ENCODE data around the gene PBX1. TPM values are rescaled to one million over a fixed set of nuclear protein-coding genes. Genes with fewer than 3 reads are reported as not detected.

PBX1 gene
- total RNA-seq, 1 donor from 2014 or later, result 52.2 TPM

- intact Hi-C loops (cut with DNase I), result loop anchor here (10.0 kb wide), 1 partner anchor 143 kb away; no protein-coding TSS in a partner anchor
Observed at GRCh38 chr1:164562061-164562460, 3.1 kb downstream of the PBX1 start.

GRCh38 chr1:164562511-164562910 lies 3.5 kb downstream of the PBX1 start:
- intact Hi-C loops (cut with DNase I), result loop anchor here (10.0 kb wide), 1 partner anchor 142 kb away; no protein-coding TSS in a partner anchor
- no peak for DNase-seq (ENCODE audit: low spot score)

More at GRCh38 chr1:164562061-164562460, 3.1 kb downstream of the PBX1 start:
- DNase-seq (ENCODE audit: low spot score), result no peak

- DNase-seq (ENCODE audit: low spot score), result no peak
- intact Hi-C loops (cut with DNase I), result loop anchor here (10.0 kb wide), 1 partner anchor 142 kb away; no protein-coding TSS in a partner anchor
Observed at GRCh38 chr1:164562947-164563520, 4.0 kb downstream of the PBX1 start.

- intact Hi-C loops (cut with DNase I), result loop anchor here (10.0 kb wide), 1 partner anchor 141 kb away; no protein-coding TSS in a partner anchor
- DNase-seq (ENCODE audit: low spot score), result no peak
Observed at GRCh38 chr1:164563721-164564360, 4.9 kb downstream of the PBX1 start.

GRCh38 chr1:164564378-164564777 lies 5.4 kb downstream of the PBX1 start:
- DNase-seq (ENCODE audit: low spot score), result no peak
- intact Hi-C loops (cut with DNase I), result loop anchor here (10.0 kb wide), 1 partner anchor 140 kb away; no protein-coding TSS in a partner anchor

GRCh38 chr1:164565357-164565756 lies 6.4 kb downstream of the PBX1 start:
- DNase-seq (ENCODE audit: low spot score), result no peak
- intact Hi-C loops (cut with DNase I), result loop anchor here (5.0 to 10.0 kb wide), 2 partner anchors 42 to 139 kb away; no protein-coding TSS in a partner anchor

GRCh38 chr1:164567774-164568173 lies 8.8 kb downstream of the PBX1 start:
- no peak for DNase-seq (ENCODE audit: low spot score)
- intact Hi-C loops (cut with DNase I), result loop anchor here (5.0 to 10.0 kb wide), 2 partner anchors 40 to 137 kb away; no protein-coding TSS in a partner anchor

GRCh38 chr1:164569241-164569640 lies 10.3 kb downstream of the PBX1 start:
- intact Hi-C loops (cut with DNase I), result loop anchor here (5.0 to 10.0 kb wide), 2 partner anchors 38 to 136 kb away; no protein-coding TSS in a partner anchor
- DNase-seq (ENCODE audit: low spot score), result no peak

GRCh38 chr1:164569866-164570265 lies 10.9 kb downstream of the PBX1 start:
- DNase-seq (ENCODE audit: low spot score), result no peak
- intact Hi-C loops (cut with DNase I), result loop anchor here (5.0 to 10.0 kb wide), 2 partner anchors 37 to 135 kb away; no protein-coding TSS in a partner anchor

- intact Hi-C loops (cut with DNase I), result no loop called here
- no peak for DNase-seq (ENCODE audit: low spot score)
Observed at GRCh38 chr1:164571333-164571732, 12.3 kb downstream of the PBX1 start.

GRCh38 chr1:164575356-164575886 lies 16.4 kb downstream of the PBX1 start:
- intact Hi-C loops (cut with DNase I), result no loop called here
- no peak for DNase-seq (ENCODE audit: low spot score)

- no peak for DNase-seq (ENCODE audit: low spot score)
- intact Hi-C loops (cut with DNase I), result no loop called here
Observed at GRCh38 chr1:164576291-164577271, 17.6 kb downstream of the PBX1 start.

GRCh38 chr1:164577291-164577690 lies 18.3 kb downstream of the PBX1 start:
- no peak for DNase-seq (ENCODE audit: low spot score)
- intact Hi-C loops (cut with DNase I), result no loop called here

GRCh38 chr1:164578479-164579200 lies 19.7 kb downstream of the PBX1 start:
- intact Hi-C loops (cut with DNase I), result no loop called here
- DNase-seq (ENCODE audit: low spot score), result no peak

GRCh38 chr1:164579381-164579780 lies 20.4 kb downstream of the PBX1 start:
- intact Hi-C loops (cut with DNase I), result no loop called here
- DNase-seq (ENCODE audit: low spot score), result no peak

GRCh38 chr1:164581762-164582161 lies 22.8 kb downstream of the PBX1 start:
- intact Hi-C loops (cut with DNase I), result no loop called here

GRCh38 chr1:164583196-164583595 lies 24.2 kb downstream of the PBX1 start:
- DNase-seq (ENCODE audit: low spot score), result no peak
- intact Hi-C loops (cut with DNase I), result no loop called here

More at GRCh38 chr1:164581762-164582161, 22.8 kb downstream of the PBX1 start:
- no peak for DNase-seq (ENCODE audit: low spot score)

- intact Hi-C loops (cut with DNase I), result no loop called here
Observed at GRCh38 chr1:164583835-164584539, 25.0 kb downstream of the PBX1 start.

More at GRCh38 chr1:164583835-164584539, 25.0 kb downstream of the PBX1 start:
- no peak for DNase-seq (ENCODE audit: low spot score)

Measured in cardiac septum (tissue), 1 donor.